ENCODE results near the gene FUZ. TPM values are rescaled to one million over a fixed set of nuclear protein-coding genes. Genes with fewer than 3 reads are reported as not detected.

FUZ gene
- total RNA-seq, 4 donors from 2014 or later = 14.8 to 23.0 (median 20.1) TPM

DNA sequence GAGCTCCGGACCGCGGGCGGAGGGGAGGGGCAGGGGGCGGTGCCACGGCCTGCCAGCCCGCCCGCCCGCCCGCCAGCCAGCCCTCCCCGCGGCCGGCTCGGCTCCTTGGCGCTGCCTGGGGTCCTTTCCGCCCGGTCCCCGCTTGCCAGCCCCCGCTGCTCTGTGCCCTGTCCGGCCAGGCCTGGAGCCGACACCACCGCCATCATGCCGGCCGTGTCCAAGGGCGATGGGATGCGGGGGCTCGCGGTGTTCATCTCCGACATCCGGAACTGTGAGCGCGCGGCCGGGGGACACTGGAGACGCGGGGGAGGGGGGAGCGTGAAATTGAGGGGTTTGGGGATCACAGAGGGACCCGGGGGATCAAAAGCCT lies 46.2 kb downstream of the FUZ start, which contains the start of gene AP2A1:
AP2A1 (plus strand) TSS at position 72 of the 370 bp plus-strand sequence; CDS start at position 205, 133 bp downstream.
- no peak for TF ChIP-seq CTCF (IDR thresholded peaks at IDR 0.05)
- peak; percentile 68 for TF ChIP-seq POLR2AphosphoS5 (IDR thresholded peaks at IDR 0.05)
- TF ChIP-seq EP300 (IDR thresholded peaks at IDR 0.05) = no peak
- TF ChIP-seq POLR2A (IDR thresholded peaks at IDR 0.05) = peak; percentile 40 to 54
- Histone ChIP-seq H3K4me3 (peak within 1 kb of the TSS; percentile 72 to 90), H3K9me3 (no peaks in the 10 kb centered on the region), H3K4me1 (peaks cover 3 to 50% (median 21%) of the 10 kb centered on the region in 3 donors), H3K36me3 (peaks cover 0 to 6% of the 10 kb centered on the region in 2 donors), H3K27me3 (no peaks in the 10 kb centered on the region), H3K27ac (peak within 1 kb of the TSS; percentile 85 to 93 (median 91))
- WGBS, 2 donors (ENCODE audit: low coverage in 1 of 2) = 0% methylated on average over 2 of the region's 38 CpGs; no CpG with 5 or more reads in 1 of the 2 donors
- ATAC-seq = no peak

GRCh38 chr19:49766007-49766929 lies 46.8 kb downstream of the FUZ start:
- WGBS, 2 donors (ENCODE audit: low coverage in 1 of 2) = 2 to 13% methylated on average over 6 to 10 of the region's 53 CpGs
- TF ChIP-seq CTCF (IDR thresholded peaks at IDR 0.05) = peak in 2 of 4 experiments; percentile 13
- no peak for TF ChIP-seq EP300 (IDR thresholded peaks at IDR 0.05)
- TF ChIP-seq POLR2AphosphoS5 (IDR thresholded peaks at IDR 0.05) = peak; percentile 77
- TF ChIP-seq POLR2A (IDR thresholded peaks at IDR 0.05) = peak; percentile 31 to 48
- ATAC-seq = peak; percentile 94

GRCh38 chr19:49764341-49764740 lies 48.8 kb downstream of the FUZ start:
- Histone ChIP-seq H3K36me3 (no peaks in the 10 kb centered on the region), H3K27me3 (no peaks in the 10 kb centered on the region), H3K4me3 (no peak overlapping the region), H3K27ac (peak overlapping the region in 3 of 4 donors; percentile 51 to 88 (median 87)), H3K9me3 (no peaks in the 10 kb centered on the region), H3K4me1 (peaks cover 3 to 35% (median 20%) of the 10 kb centered on the region in 3 donors)
- WGBS, 2 donors (ENCODE audit: low coverage in 1 of 2) = 93% methylated on average over 8 of the region's 8 CpGs; no CpG with 5 or more reads in 1 of the 2 donors
- TF ChIP-seq POLR2A (IDR thresholded peaks at IDR 0.05) (no peak), EP300 (IDR thresholded peaks at IDR 0.05) (no peak), CTCF (IDR thresholded peaks at IDR 0.05) (no peak), POLR2AphosphoS5 (IDR thresholded peaks at IDR 0.05) (no peak)
- ATAC-seq = no peak

More at GRCh38 chr19:49766007-49766929, 46.8 kb downstream of the FUZ start:
- Histone ChIP-seq H3K4me3 (peak overlapping the region; percentile 72 to 90), H3K36me3 (no peaks in the 10 kb centered on the region), H3K4me1 (peaks cover 3 to 48% (median 21%) of the 10 kb centered on the region in 3 donors), H3K27ac (peak overlapping the region; percentile 85 to 93 (median 91)), H3K9me3 (no peaks in the 10 kb centered on the region), H3K27me3 (no peaks in the 10 kb centered on the region)

DNA sequence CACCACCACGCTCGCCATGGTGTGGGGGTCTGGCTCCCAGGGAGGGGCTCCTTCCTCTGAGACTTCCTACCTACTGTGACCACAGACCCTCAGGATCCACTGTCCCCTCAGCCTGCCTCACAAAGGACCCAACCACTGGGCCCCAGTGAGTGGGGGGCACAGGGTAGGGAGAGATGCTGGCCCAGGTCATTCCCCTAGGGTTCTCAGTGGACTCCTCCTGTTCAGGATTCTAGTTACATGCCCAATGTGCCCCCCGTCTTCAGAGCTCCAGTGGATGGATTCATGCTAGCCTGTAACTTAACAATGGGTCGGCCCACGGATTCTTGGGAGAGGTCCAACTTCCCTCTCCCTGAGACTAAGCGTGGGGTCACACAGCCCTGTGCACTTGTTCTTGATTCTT lies 49.9 kb downstream of the FUZ start, which contains the start of gene TSKS:
TSKS (minus strand) TSS at position 77 of the 400 bp plus-strand sequence; CDS start at position 18, 59 bp downstream.
- 50% methylated on average over 3 of the region's 6 CpGs; no CpG with 5 or more reads in 1 of the 2 donors for WGBS, 2 donors (ENCODE audit: low coverage in 1 of 2)
- Histone ChIP-seq H3K36me3 (no peaks in the 10 kb centered on the region), H3K4me1 (peaks cover 0 to 24% (median 9%) of the 10 kb centered on the region in 3 donors), H3K27me3 (peaks cover 4% of the 10 kb centered on the region), H3K9me3 (no peaks in the 10 kb centered on the region), H3K27ac (no peak within 1 kb of the TSS), H3K4me3 (no peak within 1 kb of the TSS)
- TF ChIP-seq POLR2A (IDR thresholded peaks at IDR 0.05) (no peak), CTCF (IDR thresholded peaks at IDR 0.05) (no peak)
- ATAC-seq = no peak

Data from gastroesophageal sphincter (tissue), 4 donors.